Measurements from ENCODE around the gene ZNF337. TPM values are rescaled to one million over a fixed set of nuclear protein-coding genes. Genes with fewer than 3 reads are reported as not detected.
"Not testable (repeated sequence)": the region's sequence is repeated elsewhere in the genome, so short reads cannot be mapped to it uniquely, and the experiment has no call there.

ZNF337 gene
- total RNA-seq, 1 experiment from 2014 or later: 13.2 TPM

DNA sequence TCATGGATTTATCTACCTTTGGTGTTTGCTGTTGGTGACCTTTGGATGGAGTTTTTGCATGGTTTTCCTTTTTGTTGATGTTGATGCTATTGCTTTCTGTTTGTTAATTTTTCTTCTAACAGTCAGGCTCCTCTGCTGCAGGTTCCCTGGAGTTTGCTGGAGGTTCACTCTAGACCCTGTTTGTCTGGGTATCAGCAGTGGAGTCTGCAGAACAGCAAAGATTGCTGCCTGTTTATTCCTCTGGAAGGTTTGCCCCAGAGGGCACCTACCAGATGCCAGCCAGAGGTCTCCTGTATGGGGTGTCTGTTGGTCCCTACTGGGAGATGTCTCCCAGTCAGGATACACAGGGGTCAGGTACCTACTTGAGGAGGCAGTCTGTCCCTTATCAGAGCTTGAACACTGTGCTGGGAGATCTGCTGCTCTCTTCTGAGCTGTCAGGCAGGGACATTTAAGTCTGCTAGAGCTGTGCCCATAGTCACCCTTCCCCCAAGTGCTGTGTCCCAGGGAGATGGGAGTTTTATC is 9.2 kb upstream of the ZNF337 start:
- H3K4me3 ChIP-seq (ENCODE audit: low read length): no peak overlapping the region
- no peak overlapping the region for H3K27ac ChIP-seq (ENCODE audit: low read length)
- no peaks in the 10 kb centered on the region for H3K36me3 ChIP-seq (ENCODE audit: insufficient read depth, low read length)
- H3K9me3 ChIP-seq (ENCODE audit: low read length): no peaks in the 10 kb centered on the region
- no peaks in the 10 kb centered on the region for H3K79me2 ChIP-seq (ENCODE audit: low read length)
- no peaks in the 10 kb centered on the region for H3K4me1 ChIP-seq (ENCODE audit: low read length)
- no peaks in the 10 kb centered on the region for H3K27me3 ChIP-seq (ENCODE audit: low read length)
- H3K9ac ChIP-seq (ENCODE audit: low read length): no peak overlapping the region
- H4K20me1 ChIP-seq (ENCODE audit: insufficient read depth, low read depth, low read length): no peaks in the 10 kb centered on the region
- no peak overlapping the region for H3K4me2 ChIP-seq (ENCODE audit: low read depth, low read length, poor library complexity, severe bottlenecking)
- no peak overlapping the region for H2AFZ ChIP-seq (ENCODE audit: low read length)
- no peaks in the 10 kb centered on the region for H3K9me2 ChIP-seq (replicated peaks; ENCODE audit: insufficient read depth, low read length)
- DNase-seq: no peak

DNA sequence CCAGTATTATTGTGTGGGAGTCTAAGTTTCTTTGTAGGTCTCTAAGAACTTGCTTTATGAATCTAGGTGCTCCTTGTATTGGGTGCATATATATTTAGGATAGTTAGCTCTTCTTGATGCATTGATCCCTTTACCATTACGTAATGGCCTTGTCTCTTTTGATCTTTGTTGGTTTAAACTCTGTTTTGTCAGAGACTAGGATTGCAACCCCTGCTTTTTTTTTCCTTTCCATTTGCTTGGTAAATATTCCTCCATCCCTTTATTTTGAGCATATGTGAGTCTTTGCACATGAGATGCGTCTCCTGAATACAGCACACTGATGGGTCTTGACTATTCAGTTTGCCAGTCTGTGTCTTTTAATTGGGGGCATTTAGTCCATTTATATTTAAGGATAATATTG is 7.7 kb upstream of the ZNF337 start:
- not testable (repeated sequence) for H2AFZ ChIP-seq (ENCODE audit: low read length); H3K27me3 ChIP-seq (ENCODE audit: low read length); H3K4me3 ChIP-seq (ENCODE audit: low read length); H3K4me2 ChIP-seq (ENCODE audit: low read depth, low read length, poor library complexity, severe bottlenecking); H3K9me2 ChIP-seq (replicated peaks; ENCODE audit: insufficient read depth, low read length); H3K27ac ChIP-seq (ENCODE audit: low read length); H3K79me2 ChIP-seq (ENCODE audit: low read length); H3K9ac ChIP-seq (ENCODE audit: low read length); H3K4me1 ChIP-seq (ENCODE audit: low read length); H4K20me1 ChIP-seq (ENCODE audit: insufficient read depth, low read depth, low read length); H3K36me3 ChIP-seq (ENCODE audit: insufficient read depth, low read length); DNase-seq
- H3K9me3 ChIP-seq (ENCODE audit: low read length): peaks cover 13% of the 10 kb centered on the region

GRCh38 chr20:25700835-25701234 is 4.2 kb upstream of the ZNF337 start:
- H3K4me1 ChIP-seq (ENCODE audit: low read length); H2AFZ ChIP-seq (ENCODE audit: low read length); H3K4me2 ChIP-seq (ENCODE audit: low read depth, low read length, poor library complexity, severe bottlenecking); H3K27ac ChIP-seq (ENCODE audit: low read length); DNase-seq; H3K27me3 ChIP-seq (ENCODE audit: low read length); H3K36me3 ChIP-seq (ENCODE audit: insufficient read depth, low read length); H3K9me2 ChIP-seq (replicated peaks; ENCODE audit: insufficient read depth, low read length); H3K9ac ChIP-seq (ENCODE audit: low read length); H3K4me3 ChIP-seq (ENCODE audit: low read length); H4K20me1 ChIP-seq (ENCODE audit: insufficient read depth, low read depth, low read length): not testable (repeated sequence)
- H3K79me2 ChIP-seq (ENCODE audit: low read length): peaks cover 12% of the 10 kb centered on the region
- peaks cover 13% of the 10 kb centered on the region for H3K9me3 ChIP-seq (ENCODE audit: low read length)

DNA sequence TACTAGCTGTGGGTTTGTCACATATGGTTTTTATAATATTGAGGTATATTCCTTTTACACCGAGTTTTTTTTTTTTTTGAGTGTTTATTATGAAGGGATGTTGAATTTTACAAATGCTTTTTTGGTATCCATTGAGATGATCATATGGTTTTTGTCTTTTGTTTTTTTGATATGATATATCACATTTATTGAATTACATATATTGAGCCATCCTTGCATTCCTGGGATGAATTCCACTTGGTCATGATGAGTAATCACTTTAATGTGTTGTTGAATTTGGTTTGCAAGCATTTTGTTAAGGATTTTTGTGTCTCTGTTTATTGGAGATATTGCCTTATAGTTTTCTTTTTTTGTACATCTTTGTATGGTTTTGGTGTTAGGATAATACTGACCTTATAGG is 3.3 kb upstream of the ZNF337 start:
- peaks cover 2% of the 10 kb centered on the region; the same call in 1 of the 2 replicates for H3K27me3 ChIP-seq (ENCODE audit: low read length)
- peaks cover 15% of the 10 kb centered on the region for H3K4me1 ChIP-seq (ENCODE audit: low read length)
- H3K9ac ChIP-seq (ENCODE audit: low read length): no peak overlapping the region
- H3K79me2 ChIP-seq (ENCODE audit: low read length): peaks cover 21% of the 10 kb centered on the region
- no peak overlapping the region for H3K27ac ChIP-seq (ENCODE audit: low read length)
- H2AFZ ChIP-seq (ENCODE audit: low read length): no peak overlapping the region
- peaks cover 13% of the 10 kb centered on the region for H3K9me3 ChIP-seq (ENCODE audit: low read length)
- H3K9me2 ChIP-seq (replicated peaks; ENCODE audit: insufficient read depth, low read length): no peaks in the 10 kb centered on the region
- H3K4me2 ChIP-seq (ENCODE audit: low read depth, low read length, poor library complexity, severe bottlenecking): no peak overlapping the region
- H4K20me1 ChIP-seq (ENCODE audit: insufficient read depth, low read depth, low read length): no peaks in the 10 kb centered on the region
- no peak for DNase-seq
- H3K4me3 ChIP-seq (ENCODE audit: low read length): no peak overlapping the region
- no peaks in the 10 kb centered on the region for H3K36me3 ChIP-seq (ENCODE audit: insufficient read depth, low read length)

DNA sequence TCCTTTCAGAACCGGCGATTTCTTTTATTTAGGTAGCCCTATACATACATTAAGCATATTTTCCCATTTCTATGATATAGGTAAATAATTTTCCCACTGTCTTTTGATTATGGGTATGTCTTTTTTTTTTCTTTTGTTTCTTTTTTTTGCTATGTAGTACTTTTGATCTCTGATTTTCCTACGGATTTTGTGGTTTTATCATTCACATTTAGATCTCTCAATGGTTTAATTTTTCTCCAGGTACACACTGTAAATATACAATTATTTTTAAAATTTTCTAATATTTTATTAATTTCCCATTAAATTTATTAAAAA is 436 bp upstream of the ZNF337 start:
- Histone ChIP-seq H3K4me1 (ENCODE audit: low read length) (peaks cover 19% of the 10 kb centered on the region), H3K79me2 (ENCODE audit: low read length) (peaks cover 37% of the 10 kb centered on the region), H3K27ac (ENCODE audit: low read length) (no peak overlapping the region), H4K20me1 (ENCODE audit: insufficient read depth, low read depth, low read length) (no peaks in the 10 kb centered on the region), H3K4me3 (ENCODE audit: low read length) (peak overlapping the region; percentile 96), H3K9me2 (replicated peaks; ENCODE audit: insufficient read depth, low read length) (no peaks in the 10 kb centered on the region), H3K36me3 (ENCODE audit: insufficient read depth, low read length) (no peaks in the 10 kb centered on the region), H2AFZ (ENCODE audit: low read length) (peak overlapping the region; percentile 99), H3K4me2 (ENCODE audit: low read depth, low read length, poor library complexity, severe bottlenecking) (peak overlapping the region; percentile 91), H3K9ac (ENCODE audit: low read length) (peak overlapping the region; percentile 97), H3K9me3 (ENCODE audit: low read length) (peaks cover 13% of the 10 kb centered on the region), H3K27me3 (ENCODE audit: low read length) (peaks cover 2% of the 10 kb centered on the region; the same call in 1 of the 2 replicates)
- DNase-seq: no peak

GRCh38 chr20:25695532-25696370 is 902 bp downstream of the ZNF337 start:
- H4K20me1 ChIP-seq (ENCODE audit: insufficient read depth, low read depth, low read length): no peaks in the 10 kb centered on the region
- H3K4me3 ChIP-seq (ENCODE audit: low read length): peak overlapping the region; percentile 96
- peak overlapping the region; percentile 91 for H3K4me2 ChIP-seq (ENCODE audit: low read depth, low read length, poor library complexity, severe bottlenecking)

DNA sequence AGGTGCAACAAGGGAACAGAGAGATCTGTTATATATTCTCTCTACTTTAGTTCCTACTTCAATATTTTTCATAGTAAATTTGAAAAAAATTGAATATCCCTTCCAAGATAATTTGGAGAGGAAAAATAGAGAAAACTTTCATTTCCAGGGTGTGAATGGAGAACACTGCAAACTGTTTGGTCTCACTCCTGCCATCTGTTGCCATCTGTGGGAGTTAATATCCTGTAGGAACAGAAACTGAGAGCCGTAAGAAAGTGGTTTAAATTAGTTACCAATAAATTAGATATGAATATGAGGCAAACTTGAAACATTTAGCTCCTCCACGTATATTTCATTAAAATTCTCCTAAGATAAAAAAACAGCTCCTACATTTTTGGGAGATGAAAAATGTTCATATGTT is 4.2 kb downstream of the ZNF337 start:
- Histone ChIP-seq H3K4me2 (ENCODE audit: low read depth, low read length, poor library complexity, severe bottlenecking) (no peak overlapping the region), H3K9me3 (ENCODE audit: low read length) (no peaks in the 10 kb centered on the region), H2AFZ (ENCODE audit: low read length) (no peak overlapping the region), H3K36me3 (ENCODE audit: insufficient read depth, low read length) (no peaks in the 10 kb centered on the region), H3K4me1 (ENCODE audit: low read length) (peaks cover 14% of the 10 kb centered on the region), H3K27ac (ENCODE audit: low read length) (no peak overlapping the region), H3K79me2 (ENCODE audit: low read length) (peaks cover 31% of the 10 kb centered on the region), H3K4me3 (ENCODE audit: low read length) (no peak overlapping the region), H3K27me3 (ENCODE audit: low read length) (no peaks in the 10 kb centered on the region), H3K9me2 (replicated peaks; ENCODE audit: insufficient read depth, low read length) (no peaks in the 10 kb centered on the region), H4K20me1 (ENCODE audit: insufficient read depth, low read depth, low read length) (no peaks in the 10 kb centered on the region), H3K9ac (ENCODE audit: low read length) (no peak overlapping the region)
- no peak for DNase-seq

More at GRCh38 chr20:25695532-25696370, 902 bp downstream of the ZNF337 start:
- peaks cover 2% of the 10 kb centered on the region; the same call in 1 of the 2 replicates for H3K27me3 ChIP-seq (ENCODE audit: low read length)
- peak overlapping the region; percentile 97 for H3K9ac ChIP-seq (ENCODE audit: low read length)
- H3K79me2 ChIP-seq (ENCODE audit: low read length): peaks cover 37% of the 10 kb centered on the region
- peaks cover 13% of the 10 kb centered on the region for H3K9me3 ChIP-seq (ENCODE audit: low read length)
- peak overlapping the region; percentile 43; the same call in 1 of the 2 replicates for H3K27ac ChIP-seq (ENCODE audit: low read length)
- peak overlapping the region; percentile 92 for H2AFZ ChIP-seq (ENCODE audit: low read length)
- DNase-seq: peak; percentile 61
- no peaks in the 10 kb centered on the region for H3K36me3 ChIP-seq (ENCODE audit: insufficient read depth, low read length)
- no peaks in the 10 kb centered on the region for H3K9me2 ChIP-seq (replicated peaks; ENCODE audit: insufficient read depth, low read length)
- peaks cover 19% of the 10 kb centered on the region for H3K4me1 ChIP-seq (ENCODE audit: low read length)

DNA sequence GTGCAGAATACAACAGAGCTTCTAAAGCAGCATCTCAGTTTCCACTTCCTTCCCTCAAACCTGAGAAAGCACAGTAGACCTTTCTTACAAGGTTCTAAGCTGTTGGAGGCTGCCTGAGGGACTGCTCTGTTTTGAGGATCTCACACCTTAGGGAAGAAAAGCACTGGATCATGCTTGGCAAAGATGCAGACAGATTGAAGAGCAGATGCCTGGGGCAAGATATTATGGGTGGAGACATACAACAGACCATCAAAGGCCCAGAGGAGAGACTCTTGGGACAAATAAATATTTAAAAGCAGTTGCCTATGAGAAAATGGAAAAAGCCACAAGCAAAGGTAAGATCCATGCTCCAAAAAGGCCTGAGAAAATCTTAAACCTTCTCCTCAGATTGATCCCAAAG is 6.2 kb downstream of the ZNF337 start:
- H3K27ac ChIP-seq (ENCODE audit: low read length): no peak overlapping the region
- peaks cover 23% of the 10 kb centered on the region for H3K4me1 ChIP-seq (ENCODE audit: low read length)
- no peaks in the 10 kb centered on the region for H4K20me1 ChIP-seq (ENCODE audit: insufficient read depth, low read depth, low read length)
- H3K9ac ChIP-seq (ENCODE audit: low read length): no peak overlapping the region
- H3K27me3 ChIP-seq (ENCODE audit: low read length): no peaks in the 10 kb centered on the region
- no peak overlapping the region for H2AFZ ChIP-seq (ENCODE audit: low read length)
- H3K9me2 ChIP-seq (replicated peaks; ENCODE audit: insufficient read depth, low read length): no peaks in the 10 kb centered on the region
- no peaks in the 10 kb centered on the region for H3K36me3 ChIP-seq (ENCODE audit: insufficient read depth, low read length)
- no peak for DNase-seq
- H3K79me2 ChIP-seq (ENCODE audit: low read length): peaks cover 21% of the 10 kb centered on the region
- no peak overlapping the region for H3K4me3 ChIP-seq (ENCODE audit: low read length)
- no peaks in the 10 kb centered on the region for H3K9me3 ChIP-seq (ENCODE audit: low read length)
- H3K4me2 ChIP-seq (ENCODE audit: low read depth, low read length, poor library complexity, severe bottlenecking): no peak overlapping the region
